RKO (cell line): Measurements from ENCODE around the gene KRTAP13-4.
A peak's percentile ranks its signal among the peaks of the same experiment; 100 is the strongest.

Experiments
- DNase-seq: peaks from one replicate; pipeline ENCODE4 v3.0.0-alpha.2; 2016; ENCODE audit warnings: low spot score

Gene KRTAP13-4

GRCh38 chr21:30430170-30430655 lies at the start of gene KRTAP13-4:
Gene KRTAP13-4 (plus strand): TSS chr21:30430220. CDS start chr21:30430276, 56 bp downstream.
- no peak for DNase-seq

- DNase-seq = no peak
Observed at GRCh38 chr21:30382201-30382600, 47.8 kb upstream of the KRTAP13-4 start.

GRCh38 chr21:30391492-30392025 lies 38.5 kb upstream of the KRTAP13-4 start:
- no peak for DNase-seq

GRCh38 chr21:30395731-30396130 lies 34.3 kb upstream of the KRTAP13-4 start, which contains the start of gene KRTAP13-1:
Gene KRTAP13-1 (plus strand): TSS chr21:30396031. CDS start chr21:30396087, 56 bp downstream.
- DNase-seq = no peak

GRCh38 chr21:30408782-30409494 lies 21.1 kb upstream of the KRTAP13-4 start:
- peak; percentile 92 for DNase-seq

- no peak for DNase-seq
Observed at GRCh38 chr21:30415993-30416392, 14.0 kb upstream of the KRTAP13-4 start.

GRCh38 chr21:30425826-30426225 lies 4.2 kb upstream of the KRTAP13-4 start, which contains the start of gene KRTAP13-3:
Gene KRTAP13-3 (minus strand): TSS chr21:30425926. CDS start chr21:30425912, 14 bp downstream.
- no peak for DNase-seq

GRCh38 chr21:30426731-30427130 lies 3.3 kb upstream of the KRTAP13-4 start:
- no peak for DNase-seq

GRCh38 chr21:30434033-30434631 lies 4.1 kb downstream of the KRTAP13-4 start:
- DNase-seq = peak; percentile 62

GRCh38 chr21:30437010-30437565 lies 7.1 kb downstream of the KRTAP13-4 start:
- no peak for DNase-seq

- DNase-seq = no peak
Observed at GRCh38 chr21:30439975-30440374, 10.0 kb downstream of the KRTAP13-4 start, which contains the start of gene KRTAP15-1. Gene KRTAP15-1 (plus strand): TSS chr21:30440275. CDS start chr21:30440328, 53 bp downstream.

- no peak for DNase-seq
Observed at GRCh38 chr21:30443226-30443625, 13.2 kb downstream of the KRTAP13-4 start.

- no peak for DNase-seq
Observed at GRCh38 chr21:30444204-30444603, 14.2 kb downstream of the KRTAP13-4 start.

GRCh38 chr21:30447056-30447455 lies 17.0 kb downstream of the KRTAP13-4 start:
- no peak for DNase-seq

GRCh38 chr21:30448514-30448913 lies 18.5 kb downstream of the KRTAP13-4 start:
- no peak for DNase-seq

- peak; percentile 48 for DNase-seq
Observed at GRCh38 chr21:30463713-30464112, 33.7 kb downstream of the KRTAP13-4 start.

GRCh38 chr21:30468900-30469714 lies 39.1 kb downstream of the KRTAP13-4 start:
- DNase-seq = no peak

- no peak for DNase-seq
Observed at GRCh38 chr21:30478004-30478403, 48.0 kb downstream of the KRTAP13-4 start.

GRCh38 chr21:30479259-30479658 lies 49.2 kb downstream of the KRTAP13-4 start:
- no peak for DNase-seq

GRCh38 chr21:30480145-30480544 lies 50.1 kb downstream of the KRTAP13-4 start, which contains the start of gene KRTAP19-1:
Gene KRTAP19-1 (minus strand): TSS chr21:30480367. CDS start chr21:30480317, 50 bp downstream.
- DNase-seq = no peak
